B cell (primary cell): ENCODE data around the gene OVCA2. TPM values are rescaled to one million over a fixed set of nuclear protein-coding genes. Genes with fewer than 3 reads are reported as not detected.

Source experiments
- ATAC-seq: fragments of 200-7000 bp; cut with Tn5 transposase; one replicate; pipeline ENCODE4 v1.10.0; 2021; ENCODE audit warnings: low read depth, mild to moderate bottlenecking, moderate number of reproducible peaks, moderate library complexity
- CTCF ChIA-PET: fragments of 350-600 bp; sonication (Branson Sonifier 250); formaldehyde crosslinking; loops from one replicate; lab custom pipeline; 2021; ENCODE audit warnings: antibody characterized with exemption, inconsistent platforms; lab: Charles Lee
- POLR2A ChIA-PET: fragments of 350-600 bp; sonication (Branson Sonifier 250); formaldehyde crosslinking; loops from one replicate; lab custom pipeline; 2021; ENCODE audit warnings: antibody characterized with exemption; lab: Charles Lee
- DNase-seq: peaks from one replicate; pipeline ENCODE4 v3.0.0; 2013
- H2AFZ ChIP-seq: 2 replicates; pipeline ENCODE4 v1.6.1; 2012; ENCODE audit warnings: mild to moderate bottlenecking, low read depth, low read length; ENCODE audit not compliant: insufficient read depth, poor library complexity, severe bottlenecking
- H3K27ac ChIP-seq, 2 donors: 1 replicate in 1 of 2; 2 replicates in 1 of 2; pipeline ENCODE4 v1.5.1; 2012 to 2013; ENCODE audit warnings: low read length in 2 of 2, mild to moderate bottlenecking in 2 of 2, moderate library complexity in 1 of 2
- H3K27me3 ChIP-seq, 4 experiments: fragments of 200-600 bp in 1 of 4; sonication (generic) in 1 of 4; replicated peaks in 1 of 4; 1 replicate in 2 of 4; 2 replicates in 2 of 4; pipeline versions ENCODE4 v1.6.1 to v1.7.0; 2013 to 2016; ENCODE audit warnings: low read length in 3 of 4, mild to moderate bottlenecking in 2 of 4, mixed read lengths in 1 of 4, moderate library complexity in 1 of 4; ENCODE audit not compliant: insufficient read depth in 4 of 4, control insufficient read depth in 3 of 4; ENCODE audit errors: control extremely low read depth in 1 of 4
- H3K36me3 ChIP-seq, 2 experiments: replicated peaks in 1 of 2; 1 replicate in 1 of 2; 2 replicates in 1 of 2; pipeline versions ENCODE4 v1.6.1 to v1.7.1; 2013; ENCODE audit warnings: low read length in 1 of 2; ENCODE audit not compliant: insufficient read depth in 2 of 2, control insufficient read depth in 1 of 2; ENCODE audit errors: control extremely low read depth in 1 of 2, extremely low read depth in 1 of 2
- H3K4me1 ChIP-seq, 2 donors: fragments of 200-600 bp in 1 of 2; sonication (generic) in 1 of 2; 1 replicate in 1 of 2; 2 replicates in 1 of 2; pipeline versions ENCODE4 v1.5.1 to v1.6.1; 2013 to 2017; ENCODE audit warnings: low read length in 2 of 2; ENCODE audit not compliant: control insufficient read depth in 2 of 2, insufficient read depth in 2 of 2
- H3K4me2 ChIP-seq: replicated peaks from 2 replicates; pipeline ENCODE3; 2012; ENCODE audit warnings: mild to moderate bottlenecking, low read depth, low read length; ENCODE audit not compliant: poor library complexity, severe bottlenecking
- H3K4me3 ChIP-seq, 5 experiments: fragments of 200-600 bp in 1 of 5; sonication (generic) in 1 of 5; 1 replicate in 3 of 5; 2 replicates in 2 of 5; pipeline versions ENCODE4 v1.5.1 to v1.7.0; 2011 to 2016; ENCODE audit warnings: low read length in 4 of 5, mild to moderate bottlenecking in 4 of 5, low read depth in 2 of 5, control low read depth in 1 of 5, moderate library complexity in 1 of 5; ENCODE audit not compliant: insufficient read depth in 1 of 5; ENCODE audit errors: control extremely low read depth in 1 of 5, extremely low read depth in 1 of 5
- H3K79me2 ChIP-seq: fragments of 200-600 bp; sonication (generic); one replicate; pipeline ENCODE4 v1.6.0; 2016; ENCODE audit warnings: low read length; ENCODE audit not compliant: control insufficient read depth, insufficient read depth
- H3K9ac ChIP-seq: fragments of 200-600 bp; sonication (generic); 2 replicates; pipeline ENCODE4 v1.6.1; 2017; ENCODE audit warnings: mild to moderate bottlenecking, low read length, moderate library complexity
- H3K9me3 ChIP-seq, 3 donors: one replicate each; pipeline versions ENCODE4 v1.6.1 to v1.7.1; 2013; ENCODE audit warnings: low read length in 2 of 3; ENCODE audit not compliant: control insufficient read depth in 2 of 3, insufficient read depth in 1 of 3; ENCODE audit errors: control extremely low read depth in 1 of 3
- H4K20me1 ChIP-seq: 2 replicates; pipeline ENCODE4 v1.6.0; 2012; ENCODE audit warnings: mild to moderate bottlenecking, low read length; ENCODE audit not compliant: insufficient read depth, control insufficient read depth, poor library complexity, severe bottlenecking
- H3K27ac Mint-ChIP-seq: one replicate; pipeline ENCODE4 v1.8.0; 2021; ENCODE audit warnings: mixed read lengths
- H3K27me3 Mint-ChIP-seq: one replicate; pipeline ENCODE4 v1.8.0; 2021; ENCODE audit warnings: mixed read lengths
- H3K4me1 Mint-ChIP-seq: one replicate; pipeline ENCODE4 v1.8.0; 2021; ENCODE audit warnings: mixed read lengths
- H3K4me3 Mint-ChIP-seq: one replicate; pipeline ENCODE4 v1.8.0; 2021; ENCODE audit warnings: mixed read lengths
- H3K9me3 Mint-ChIP-seq: one replicate; pipeline ENCODE4 v1.8.0; 2022; ENCODE audit warnings: mixed read lengths; ENCODE audit not compliant: insufficient read depth
- CTCF ChIP-seq: fragments of 200-600 bp; IDR thresholded peaks from one replicate; pipeline ENCODE4 v1.8.0; 2022; ENCODE audit warnings: antibody characterized with exemption, mild to moderate bottlenecking
- EZH2 ChIP-seq: IDR thresholded peaks from 2 replicates; pipeline ENCODE4 v1.6.1; 2012; ENCODE audit warnings: borderline replicate concordance, low read depth, mild to moderate bottlenecking, moderate library complexity, low read length; ENCODE audit not compliant: insufficient read depth, poor library complexity, severe bottlenecking
- WGBS: methylation state at CpG from one replicate; pipeline ENCODE4 v1.1.5; 2013; ENCODE audit warnings: missing lambda C conversion rate; ENCODE audit not compliant: insufficient coverage; 5-methylcytosine and 5-hydroxymethylcytosine counted together
- intact Hi-C: fragments of 100-400 bp; cut with micrococcal nuclease; formaldehyde crosslinking; loops from one replicate; pipeline ENCODE4 v1.10.0; 2022
- polyA plus RNA-seq: library from polyadenylated mRNA; depleted of rRNA; stranded (reverse); fragments of >200 nt; gene quantifications from 2 replicates; pipeline ENCODE4 v1.2.3, GENCODE V29; 2012
- total RNA-seq, 2 donors: library from RNA; stranded (reverse); fragments of 120-200 nt in 1 of 2; gene quantifications; 1 replicate in 1 of 2; 2 replicates in 1 of 2; pipeline versions ENCODE4 v1.2.3 to v1.2.4, GENCODE V29; 2013 to 2022

OVCA2 gene
- total and polyA plus RNA-seq, 2 donors (not counting 1 experiment from before 2014, with no cell fraction given), result 23.2 to 43.9 TPM

GRCh38 chr17:2061441-2061958, 19.7 kb downstream of the OVCA2 start:
- no peak overlapping the region for H2AFZ ChIP-seq
- no peak overlapping the region for H3K4me3 ChIP-seq
- Mint-ChIP-seq H3K4me3 (no peak overlapping the region), H3K27ac (no peak overlapping the region), H3K4me1 (peaks cover 53% of the 10 kb centered on the region), H3K9me3 (no peaks in the 10 kb centered on the region), H3K27me3 (no peaks in the 10 kb centered on the region)
- no peak for DNase-seq
- H3K27me3 ChIP-seq, result peaks cover 0 to 23% (median 6%) of the 10 kb centered on the region in 4 experiments
- H4K20me1 ChIP-seq, result peaks cover 15% of the 10 kb centered on the region
- no peak overlapping the region for H3K9ac ChIP-seq
- H3K36me3 ChIP-seq, result peaks cover 0 to 15% of the 10 kb centered on the region in 2 experiments
- 94% methylated on average over 16 of the region's 17 CpGs for WGBS
- no peak overlapping the region for H3K27ac ChIP-seq
- TF ChIP-seq EZH2 (no peak), CTCF (no peak)
- ChIA-PET CTCF (no interaction called here), POLR2A (interaction anchor here (0.7 kb wide), 1 partner anchor 178 kb away, joined by 7 read pairs; no protein-coding TSS in a partner anchor)
- no peaks in the 10 kb centered on the region for H3K79me2 ChIP-seq
- peaks cover 0 to 6% (median 0%) of the 10 kb centered on the region in 3 donors for H3K9me3 ChIP-seq
- H3K4me1 ChIP-seq, result peaks cover 49 to 56% of the 10 kb centered on the region in 2 donors
- ATAC-seq, result no peak
- intact Hi-C loops, result no loop called here
- no peak overlapping the region for H3K4me2 ChIP-seq

- no peak for TF ChIP-seq EZH2
- no peaks in the 10 kb centered on the region for H3K79me2 ChIP-seq
- H3K27ac Mint-ChIP-seq, result no peak overlapping the region
- H3K4me1 ChIP-seq, result peaks cover 41 to 52% of the 10 kb centered on the region in 2 donors
- ChIA-PET CTCF (interaction anchor here (0.9 to 3.8 kb wide), 4 partner anchors 7 to 108 kb away, joined by 3 to 17 read pairs (median 9); partner anchors contain the start of gene HIC1), POLR2A (no interaction called here)
- DNase-seq (no peak), ATAC-seq (no peak)
- H2AFZ ChIP-seq, result no peak overlapping the region
- no peak overlapping the region for H3K4me3 Mint-ChIP-seq
- peaks cover 0 to 6% (median 0%) of the 10 kb centered on the region in 3 donors for H3K9me3 ChIP-seq
- intact Hi-C loops, result no loop called here
- no peak overlapping the region for H3K4me3 ChIP-seq
- H3K9me3 Mint-ChIP-seq, result no peaks in the 10 kb centered on the region
- peaks cover 0 to 22% of the 10 kb centered on the region in 2 experiments for H3K36me3 ChIP-seq
- no peak overlapping the region for H3K27ac ChIP-seq
- peaks cover 50% of the 10 kb centered on the region for H3K4me1 Mint-ChIP-seq
- H3K27me3 Mint-ChIP-seq, result no peaks in the 10 kb centered on the region
- peaks cover 0 to 18% (median 4%) of the 10 kb centered on the region in 4 experiments for H3K27me3 ChIP-seq
- H3K4me2 ChIP-seq, result no peak overlapping the region
- WGBS, result 87% methylated on average over 10 of the region's 11 CpGs
- no peak overlapping the region for H3K9ac ChIP-seq
- H4K20me1 ChIP-seq, result peaks cover 12% of the 10 kb centered on the region
Observed at GRCh38 chr17:2062571-2063183, 20.9 kb downstream of the OVCA2 start.
